HG03432 (cell line): ENCODE data around the gene NAGA.
"Not testable (repeated sequence)": the region's sequence is repeated elsewhere in the genome, so short reads cannot be mapped to it uniquely, and the experiment has no call there.

Source experiments
- ATAC-seq: cut with Tn5 transposase; IDR thresholded peaks from one replicate; pipeline ENCODE4 v1.9.1; 2021; ENCODE audit warnings: mild to moderate bottlenecking, moderate library complexity; ENCODE audit not compliant: unreplicated experiment

NAGA gene

DNA sequence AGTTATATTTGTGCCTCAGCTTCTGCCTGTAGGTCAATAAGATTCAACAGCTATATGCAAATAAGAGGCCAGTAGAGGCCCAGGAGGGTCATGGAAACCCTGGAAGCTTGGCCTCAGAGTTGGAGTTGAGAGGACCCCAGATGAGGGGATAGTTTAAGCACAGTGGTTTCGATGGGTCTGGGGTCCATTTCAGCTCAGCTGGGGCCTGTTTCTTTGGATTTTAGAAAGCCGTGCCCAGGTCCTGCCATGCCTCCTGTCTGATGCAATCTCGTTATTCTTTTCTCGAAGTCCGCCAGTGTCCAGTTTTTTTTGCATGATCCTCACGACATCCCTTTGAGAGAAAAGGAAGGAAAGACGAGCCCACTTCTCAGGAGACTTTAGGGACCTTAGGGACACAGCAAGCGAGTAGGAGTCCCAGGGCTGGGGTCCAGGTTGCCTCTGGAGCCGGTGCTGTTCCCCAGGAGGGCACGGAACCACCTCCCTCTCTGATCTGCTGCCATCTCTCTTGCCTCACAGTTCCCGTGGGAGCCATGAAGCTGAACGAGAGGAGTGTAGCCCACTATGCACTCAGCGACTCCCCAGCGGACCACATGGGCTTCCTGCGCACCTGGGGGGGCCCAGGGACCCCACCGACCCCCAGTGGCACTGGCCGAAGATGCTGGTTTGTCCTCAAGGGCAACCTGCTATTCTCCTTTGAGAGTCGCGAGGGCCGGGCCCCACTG lies 6.3 kb upstream of the NAGA start:
- no peak for ATAC-seq

- ATAC-seq, result no peak
These were observed 4.4 kb upstream of the NAGA start for GRCh38 chr22:42074846-42075676.

DNA sequence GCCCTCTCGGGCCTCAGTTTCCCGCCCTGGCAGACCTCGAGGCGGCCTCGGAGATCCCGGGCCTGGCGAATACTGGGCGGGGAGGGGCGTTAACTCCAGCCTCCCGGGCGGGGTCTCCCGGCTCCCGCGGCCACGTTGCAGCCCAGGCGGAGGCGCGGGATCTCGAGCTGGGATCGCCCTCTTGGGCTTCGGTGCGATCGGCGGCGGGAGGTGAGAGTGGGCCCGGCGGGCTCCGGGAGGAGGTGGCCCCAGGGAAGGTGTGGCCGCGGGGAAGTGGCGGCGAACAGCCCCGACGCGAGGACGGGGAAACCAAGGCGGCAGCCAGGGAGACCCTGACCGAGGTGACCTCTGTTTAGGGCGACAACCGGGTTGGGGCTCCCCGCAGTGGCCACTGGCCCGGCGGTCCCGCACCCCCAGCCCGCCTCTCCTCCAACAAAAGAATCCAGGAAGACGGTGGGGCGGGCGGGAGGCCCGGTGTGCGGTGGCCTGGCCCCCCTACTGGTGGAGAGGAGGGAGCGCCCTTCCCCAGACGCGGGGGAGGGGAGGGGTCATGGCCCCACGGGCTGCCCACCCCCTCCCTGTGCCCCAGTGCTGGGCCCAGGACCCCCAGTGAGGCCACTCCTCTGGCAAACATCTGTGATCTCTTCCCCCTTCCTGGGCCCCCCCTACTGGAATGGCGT lies 3.7 kb upstream of the NAGA start, which contains the start of gene PHETA2:
Gene PHETA2, plus strand, starts transcription at position 117 of the 680 bp plus-strand sequence. CDS start 3,046 bp downstream, outside the sequence.
- no peak for ATAC-seq

DNA sequence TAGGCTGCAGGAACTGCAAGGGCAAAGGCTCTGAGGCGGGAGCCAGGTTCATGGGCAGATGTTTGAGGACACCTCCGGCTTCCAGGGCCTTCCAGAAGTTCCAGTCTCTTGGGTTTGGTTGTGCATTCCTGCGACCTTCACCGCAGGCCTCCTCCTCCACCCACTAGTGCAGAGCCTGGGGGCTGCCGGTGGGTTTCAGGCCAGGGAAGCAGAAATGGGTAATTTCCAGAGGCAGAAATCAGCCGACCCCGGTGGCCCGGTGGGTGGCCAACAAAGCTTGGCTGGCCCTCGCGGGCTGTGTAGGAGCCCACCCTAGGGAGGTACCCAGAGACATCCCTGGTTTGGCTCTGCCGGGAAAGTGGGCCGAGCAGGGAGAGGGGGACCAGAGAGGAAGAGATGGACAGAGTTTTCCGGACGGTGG lies 3.0 kb upstream of the NAGA start:
- no peak for ATAC-seq

DNA sequence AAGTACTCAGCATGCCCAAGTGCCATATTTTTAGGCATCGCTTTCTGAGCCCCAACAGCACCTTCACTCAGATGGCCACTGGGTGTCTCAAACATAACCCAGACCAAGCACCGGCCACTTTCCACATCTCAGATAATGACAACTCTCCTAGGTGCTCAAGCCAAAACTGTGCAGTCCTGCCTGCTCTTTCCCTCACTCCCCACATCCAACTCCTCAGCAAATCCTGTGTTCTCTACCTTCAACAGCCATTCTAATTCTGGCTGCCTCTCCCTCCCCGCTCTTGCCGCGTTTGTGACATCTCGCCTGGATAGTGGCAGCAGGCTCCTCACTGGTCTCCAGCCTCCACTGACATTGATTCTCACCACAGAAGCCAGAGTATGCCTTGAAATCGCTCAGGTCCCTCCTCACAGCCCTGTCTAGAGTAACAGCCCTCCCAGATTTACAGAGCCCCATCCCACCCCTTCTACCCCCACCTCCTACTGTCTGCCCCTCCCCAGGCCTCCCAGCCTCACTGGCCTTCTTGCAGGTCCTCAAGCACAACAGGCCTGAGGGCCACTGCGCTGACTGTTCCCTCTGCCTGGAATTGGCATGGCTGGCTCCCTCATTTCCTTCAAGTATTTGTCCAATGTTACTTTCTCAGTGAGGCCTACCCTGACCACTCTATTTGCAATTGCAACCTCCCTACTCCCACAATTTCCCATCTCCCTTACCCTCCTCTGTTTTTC lies 2.2 kb upstream of the NAGA start:
- no peak for ATAC-seq

DNA sequence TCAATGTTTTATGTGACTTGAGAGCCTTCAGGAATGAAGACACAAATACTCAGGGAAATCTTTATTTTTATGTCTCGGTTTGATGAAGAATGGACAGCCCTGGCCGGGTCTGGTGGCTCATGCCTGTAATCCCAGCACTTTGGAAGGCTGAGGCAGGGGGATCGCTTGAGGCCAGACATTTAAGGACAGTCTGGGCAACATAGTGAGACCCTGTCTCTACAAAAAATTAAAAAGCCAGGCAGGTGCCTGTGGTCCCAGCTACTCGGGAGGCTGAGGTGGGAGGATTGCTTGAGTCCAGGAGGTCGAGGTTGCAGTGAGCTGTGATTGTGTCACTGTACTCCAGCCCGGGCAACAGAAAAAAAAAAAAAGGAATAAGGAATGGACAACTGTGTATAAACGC lies 896 bp upstream of the NAGA start:
- not testable (repeated sequence) for ATAC-seq

- peak; percentile 5 for ATAC-seq
These were observed 653 bp downstream of the NAGA start for GRCh38 chr22:42069801-42070516.

- no peak for ATAC-seq
These were observed 2.3 kb downstream of the NAGA start for GRCh38 chr22:42068291-42068690.

DNA sequence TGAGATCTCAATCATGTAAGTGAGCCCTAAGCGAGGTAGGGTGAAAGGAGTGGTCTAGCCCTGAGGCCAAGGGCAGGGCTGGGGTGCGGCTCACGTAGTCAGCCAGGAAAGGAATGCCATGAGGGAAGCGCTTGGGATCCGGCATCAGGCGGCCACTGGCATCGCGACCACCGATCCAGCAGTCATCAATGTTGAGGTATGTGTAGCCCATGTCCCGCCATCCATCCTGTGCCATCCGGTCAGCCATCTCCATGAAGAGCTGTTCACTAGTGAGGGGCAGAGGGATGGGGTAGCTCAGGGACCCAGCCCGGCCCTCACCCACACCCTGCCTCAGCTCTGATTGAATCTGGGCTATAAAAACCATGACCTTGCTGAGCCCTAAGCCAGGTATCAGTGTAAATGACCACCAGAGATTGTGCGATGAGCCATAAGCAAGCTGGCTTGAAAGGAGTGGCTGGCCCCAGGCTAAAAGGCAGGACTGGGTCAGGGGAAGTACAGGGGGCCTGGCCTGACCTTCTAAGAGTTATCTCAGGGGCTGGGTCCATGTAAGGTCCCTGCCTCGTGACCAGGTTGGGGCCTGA lies 2.9 kb downstream of the NAGA start:
- ATAC-seq, result no peak

DNA sequence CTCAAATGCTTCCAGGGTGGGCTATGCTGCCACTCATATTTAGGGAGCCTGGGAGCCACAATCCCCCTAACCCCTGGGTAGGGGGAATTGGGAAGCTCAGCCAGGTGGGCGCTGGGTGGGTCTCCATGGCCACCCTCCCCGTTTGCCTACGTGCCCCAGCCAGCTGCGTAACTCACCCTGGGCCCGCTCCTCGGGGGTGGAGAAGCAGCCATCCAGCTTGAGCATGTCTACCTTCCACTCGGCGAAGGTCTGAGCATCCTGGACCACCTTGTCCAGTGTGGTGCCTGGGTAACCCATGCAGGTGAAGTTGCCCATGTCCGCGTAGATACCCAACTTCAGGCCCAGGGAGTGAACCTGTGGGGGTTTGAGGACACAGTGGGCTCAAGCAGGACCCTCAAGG lies 3.7 kb downstream of the NAGA start:
- ATAC-seq, result no peak

- no peak for ATAC-seq
These were observed 4.4 kb downstream of the NAGA start for GRCh38 chr22:42066126-42066761.

- ATAC-seq, result no peak
These were observed 5.0 kb downstream of the NAGA start for GRCh38 chr22:42065438-42066125.

DNA sequence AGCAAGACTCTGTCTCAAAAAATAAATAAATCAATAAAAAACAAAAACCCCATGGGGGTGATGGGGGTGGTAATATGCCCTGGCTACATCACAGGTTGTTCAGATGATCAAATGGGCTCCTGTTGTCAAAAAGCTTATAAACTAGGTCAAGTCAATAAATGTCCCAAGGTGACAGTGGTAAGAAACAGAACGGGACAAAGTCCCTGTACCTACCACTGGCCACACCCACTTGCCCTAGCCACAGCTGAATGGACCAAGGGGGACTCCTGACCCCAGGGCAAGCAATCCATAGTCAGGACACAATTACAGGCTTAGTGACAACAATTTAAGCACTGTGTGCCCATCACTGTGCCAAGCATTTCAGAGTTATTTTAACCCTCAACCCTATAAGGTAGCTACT lies 6.0 kb downstream of the NAGA start:
- no peak for ATAC-seq

DNA sequence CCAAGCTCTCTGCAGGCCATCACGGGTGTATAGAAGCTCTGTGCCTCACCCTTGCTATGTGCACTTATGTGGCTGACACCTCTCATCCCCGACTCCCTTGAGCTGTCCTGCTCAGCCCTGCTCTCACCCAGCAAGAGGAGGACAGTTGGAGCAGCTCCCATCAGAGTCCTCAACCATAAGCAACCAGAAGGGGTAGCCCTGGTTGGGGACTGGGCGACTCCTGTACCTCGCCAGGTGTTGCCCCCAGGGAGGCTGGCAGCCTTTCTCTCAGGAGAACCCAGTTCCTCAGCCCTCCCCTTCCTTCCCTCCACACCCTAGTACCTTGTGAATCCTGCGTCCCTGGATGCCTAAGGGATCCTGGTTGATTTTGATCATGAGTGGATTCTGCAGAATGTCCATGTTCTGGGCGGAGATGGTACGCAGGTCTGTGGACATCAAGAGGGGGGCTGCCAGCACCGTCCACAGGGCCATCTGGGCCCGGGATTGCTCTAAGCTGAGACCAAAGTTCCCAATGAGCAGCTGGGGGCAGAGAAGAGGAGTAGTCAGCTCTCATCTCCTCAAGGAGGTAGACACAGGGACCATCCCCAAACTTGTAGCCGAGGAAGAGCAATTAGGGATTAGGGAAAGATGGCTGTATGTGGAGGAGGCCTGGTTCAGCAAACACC lies 8.0 kb downstream of the NAGA start:
- ATAC-seq, result no peak

DNA sequence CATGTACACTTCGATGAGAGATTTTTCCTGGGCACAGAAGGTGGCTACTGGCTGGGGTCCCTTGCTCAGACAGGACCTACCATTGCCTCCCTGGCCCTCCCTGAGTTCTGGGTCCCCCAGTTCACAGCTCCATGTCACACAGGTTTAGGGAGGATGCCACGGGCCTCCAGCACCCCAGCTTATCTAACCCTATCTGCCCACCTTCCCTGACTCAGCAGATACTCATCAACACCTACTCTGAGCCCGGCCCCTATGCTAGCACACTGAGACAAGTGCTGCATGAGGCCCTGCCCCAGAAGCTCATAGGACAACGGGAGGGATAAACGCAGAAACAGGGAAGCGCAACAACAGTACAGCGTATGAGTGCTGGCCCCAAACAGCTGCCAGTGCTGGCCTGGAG lies 9.6 kb downstream of the NAGA start:
- ATAC-seq, result no peak

- no peak for ATAC-seq
These were observed 10.1 kb downstream of the NAGA start for GRCh38 chr22:42060489-42060888.

DNA sequence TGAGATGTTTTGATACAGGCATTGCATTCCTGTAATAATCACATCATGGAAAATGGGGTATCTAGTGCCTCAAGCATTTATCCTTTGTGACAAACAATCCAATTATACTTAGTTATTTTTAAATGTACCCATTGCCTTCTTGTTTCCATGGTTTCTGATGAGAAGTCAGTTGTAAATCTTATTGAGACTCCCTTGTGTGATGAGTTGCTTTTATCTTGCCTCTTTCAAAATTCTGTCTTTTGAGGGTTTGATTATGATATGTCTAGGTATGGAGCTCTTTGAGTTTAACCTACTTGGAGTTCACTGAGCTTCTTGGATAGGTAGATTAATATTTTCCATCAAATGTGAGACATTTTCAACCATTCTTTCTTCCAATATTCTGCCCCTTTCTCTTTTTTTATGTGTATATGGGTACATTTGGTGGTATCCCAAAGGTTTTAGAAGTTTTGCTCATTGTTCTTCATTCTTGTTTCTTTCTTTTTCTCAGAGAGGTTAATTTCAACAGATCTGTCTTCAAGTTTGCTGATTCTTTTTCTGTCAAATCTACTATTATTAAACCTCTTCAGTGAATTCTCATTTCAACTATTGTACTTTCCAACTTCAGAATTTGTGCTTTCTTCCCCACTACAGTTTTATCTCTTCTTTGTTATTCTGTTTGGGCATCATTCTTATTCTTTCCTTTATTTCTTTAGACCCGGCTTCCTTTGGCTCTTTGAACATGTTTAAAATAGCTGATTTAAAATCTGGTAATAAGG lies 13.7 kb downstream of the NAGA start:
- ATAC-seq, result no peak

DNA sequence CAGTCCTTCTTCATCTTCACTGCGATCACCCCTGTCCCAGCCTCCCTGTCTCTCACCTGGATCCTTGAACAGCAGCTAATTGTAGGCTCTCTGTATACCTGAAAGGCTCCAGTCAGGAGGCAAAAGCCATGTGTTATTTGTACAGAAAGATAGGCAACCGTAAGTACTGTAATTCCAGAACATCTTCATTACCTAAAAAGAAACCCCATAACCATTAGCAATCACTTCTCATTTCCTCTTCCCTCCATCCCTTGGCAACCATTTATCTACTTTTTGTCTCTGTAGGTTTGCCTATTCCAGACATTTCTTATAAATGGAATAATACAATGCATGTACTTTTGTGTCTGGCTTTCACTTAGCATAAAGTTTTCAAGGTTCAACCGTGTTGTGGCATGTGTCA lies 17.8 kb downstream of the NAGA start:
- ATAC-seq, result no peak
